K562 (cell line): ENCODE measurements around the gene SLC9B2. TPM values are rescaled to one million over a fixed set of nuclear protein-coding genes. Genes with fewer than 3 reads are reported as not detected.

Experiments used
- ATAC-seq: fragments of 200-7000 bp; cut with Tn5 transposase; 3 replicates; pipeline ENCODE4 v1.9.1; 2020; ENCODE audit warnings: moderate library complexity
- BruUV-seq: library from RNA; stranded (reverse); fragments of 400-500 nt; replicated peaks from 2 replicates; lab custom pipeline; 2021; lab: Mats Ljungman, UMichigan
- CTCF ChIA-PET: fragments of 300-600 bp; formaldehyde crosslinking; extraction: SDS; loops from one replicate; lab custom pipeline; 2021; ENCODE audit warnings: low intra/inter-chr PET ratio; lab: Yijun Ruan, JAX
- POLR2A ChIA-PET: fragments of 300-600, 350-650 bp; sonication (Branson Sonifier 250); formaldehyde crosslinking; extraction: SDS; loops from one replicate; lab custom pipeline; 2021; ENCODE audit warnings: antibody characterized with exemption, inconsistent platforms; lab: Yijun Ruan, JAX
- DNase-seq, 4 experiments: peaks; one replicate each; pipeline versions ENCODE4 v3.0.0 to v3.0.0-alpha.2; 2011 to 2018; ENCODE audit warnings: low spot score in 3 of 4, mixed read lengths in 3 of 4; ENCODE audit errors: extremely low read depth in 1 of 4
- FAIRE-seq: peaks from 2 replicates; lab custom pipeline; 2011; peaks lifted over from hg19 to GRCh38; lab: Jason Lieb, UNC
- H2AFZ ChIP-seq: 2 replicates; pipeline ENCODE4 v1.6.0; 2011; ENCODE audit warnings: low read depth, low read length, control low read depth, inconsistent platforms
- H3K27ac ChIP-seq: fragments of 200-600 bp; 3 replicates; pipeline ENCODE4 v1.8.0; 2011; ENCODE audit warnings: low read depth, mild to moderate bottlenecking, control low read depth, inconsistent platforms, low read length, moderate library complexity, mixed read lengths; ENCODE audit errors: extremely low read depth
- H3K27me3 ChIP-seq, 2 experiments: fragments of 300-600 bp in 1 of 2; 2 replicates in 1 of 2; 3 replicates in 1 of 2; pipeline versions ENCODE4 v1.6.0 to v1.8.0; 2011; ENCODE audit warnings: inconsistent platforms in 2 of 2, low read length in 2 of 2, mild to moderate bottlenecking in 1 of 2, mixed read lengths in 1 of 2, moderate library complexity in 1 of 2; ENCODE audit not compliant: control insufficient read depth in 2 of 2, insufficient read depth in 2 of 2
- H3K36me3 ChIP-seq: fragments of 300-600 bp; 3 replicates; pipeline ENCODE4 v1.8.0; 2011; ENCODE audit warnings: mild to moderate bottlenecking, low read length, inconsistent platforms; ENCODE audit not compliant: control insufficient read depth, insufficient read depth
- H3K4me1 ChIP-seq, 2 experiments: fragments of 200-600 bp in 1 of 2; replicated peaks in 1 of 2; 2 replicates in 1 of 2; 3 replicates in 1 of 2; pipeline versions ENCODE4 v1.5.1 to v1.8.0; 2011; ENCODE audit warnings: inconsistent platforms in 2 of 2, low read length in 2 of 2, mild to moderate bottlenecking in 1 of 2, mixed read lengths in 1 of 2, moderate library complexity in 1 of 2; ENCODE audit not compliant: control insufficient read depth in 2 of 2, insufficient read depth in 2 of 2
- H3K4me2 ChIP-seq: 2 replicates; pipeline ENCODE4 v1.6.1; 2011; ENCODE audit warnings: low read length, control low read depth, inconsistent platforms, mixed read lengths; ENCODE audit not compliant: insufficient read depth
- H3K4me3 ChIP-seq: fragments of 200-600 bp; sonication (generic), shearing (Covaris generic); 2 replicates; pipeline ENCODE4 v1.5.1; 2016; ENCODE audit warnings: control low read depth, inconsistent platforms
- H3K79me2 ChIP-seq: fragments of 200-600 bp; 3 replicates; pipeline ENCODE4 v1.8.0; 2011; ENCODE audit warnings: low read length, inconsistent platforms; ENCODE audit not compliant: control insufficient read depth, insufficient read depth
- H3K9ac ChIP-seq, 2 experiments: 2 replicates each; pipeline versions ENCODE4 v1.6.0 to v1.6.1; 2011; ENCODE audit warnings: low read depth in 2 of 2, low read length in 2 of 2, control low read depth in 1 of 2, inconsistent platforms in 1 of 2, mild to moderate bottlenecking in 1 of 2, mixed read lengths in 1 of 2; ENCODE audit not compliant: insufficient read depth in 1 of 2
- H3K9me1 ChIP-seq: one replicate; pipeline ENCODE4 v1.6.0; 2011; ENCODE audit warnings: inconsistent platforms, mild to moderate bottlenecking, low read length, moderate library complexity; ENCODE audit not compliant: control insufficient read depth, insufficient read depth
- H3K9me3 ChIP-seq: replicated peaks from 2 replicates; pipeline ENCODE4 v1.5.1; 2011; ENCODE audit warnings: low read depth, low read length, inconsistent platforms; ENCODE audit not compliant: control insufficient read depth, insufficient read depth
- H4K20me1 ChIP-seq: replicated peaks from 2 replicates; pipeline ENCODE4 v1.6.1; 2011; ENCODE audit warnings: low read length, inconsistent platforms, mixed read lengths; ENCODE audit not compliant: control insufficient read depth, insufficient read depth
- DNMT1 ChIP-seq: fragments of 450-650 bp; IDR thresholded peaks from 2 replicates; pipeline ENCODE4 v1.6.1; 2016; ENCODE audit warnings: antibody characterized with exemption, mild to moderate bottlenecking
- FOXJ2 ChIP-seq: fragments of 200-800 bp; sonication (Bioruptor generic); IDR thresholded peaks from 2 replicates; pipeline ENCODE4 v1.6.1; 2016; ENCODE audit warnings: missing genetic modification characterization, missing compliant biosample characterization
- RCOR1 ChIP-seq, 2 experiments: IDR thresholded peaks; 2 replicates each; pipeline ENCODE4 v1.6.1; 2012; ENCODE audit warnings: low read depth in 2 of 2, low read length in 2 of 2, borderline replicate concordance in 1 of 2, improper control_type of control experiment in 1 of 2
- RFX1 ChIP-seq: fragments of 450-650 bp; IDR thresholded peaks from 2 replicates; pipeline ENCODE4 v1.6.1; 2016; ENCODE audit warnings: mild to moderate bottlenecking, moderate library complexity
- ZNF589 ChIP-seq: fragments of 200-800 bp; sonication (Bioruptor generic); IDR thresholded peaks from 2 replicates; pipeline ENCODE4 v1.6.1; 2016; ENCODE audit warnings: low read depth, missing genetic modification characterization, missing compliant biosample characterization
- WGBS: fragments of 100-300 bp; shearing (Covaris generic); methylation state at CpG from one replicate; pipeline ENCODE4 v1.1.6; 2016; ENCODE audit warnings: low coverage, mixed read lengths; ENCODE audit not compliant: insufficient coverage; ENCODE audit errors: missing lambda C conversion rate; 5-methylcytosine and 5-hydroxymethylcytosine counted together
- in situ Hi-C: fragments of 300-500 bp; cut with MboI; formaldehyde crosslinking; loops from 4 replicates; pipeline ENCODE4 v1.15.0; 2018; ENCODE audit warnings: inconsistent platforms, mixed read lengths
- intact Hi-C: fragments of 100-400 bp; cut with micrococcal nuclease; formaldehyde crosslinking; loops from 2 replicates; pipeline ENCODE4 v1.14.2; 2022
- polyA plus RNA-seq, 8 experiments: library from polyadenylated mRNA; depleted of rRNA in 4 of 8; stranded (reverse) in 5 of 8; unstranded in 3 of 8; fragments of >200 nt; fragmentation: Nextera tagmentation in 2 of 8; fragmentation: Illumina TruSeq in 1 of 8; extraction: Ambion mirVana in 2 of 8; extraction: Trizol in 1 of 8; gene quantifications; 2 replicates each; pipeline versions ENCODE4 v1.2.1 to v1.2.3, GENCODE V29; 2011 to 2014; ENCODE audit warnings: inconsistent platforms in 1 of 8, missing spikeins in 1 of 8
- total RNA-seq, 7 experiments: library from RNA; depleted of rRNA in 6 of 7; stranded (reverse); fragments of >200 nt in 6 of 7; fragmentation: Illumina TruSeq in 2 of 7; extraction: Trizol in 2 of 7; gene quantifications; 2 replicates each; pipeline versions ENCODE4 v1.2.1 to v1.2.3, GENCODE V29; 2011 to 2021; ENCODE audit warnings: low replicate concordance in 1 of 7
- TF ChIP-seq, protein P1 (sequence below), 2 experiments: fragments of 450-650 bp in 1 of 2; sonication (generic) in 1 of 2; formaldehyde crosslinking; conservative IDR thresholded peaks; 2 replicates each; pipeline versions ENCODE4 v1.4.0 to v1.8.1; 2020 to 2022; ENCODE audit warnings: mild to moderate bottlenecking in 1 of 2, missing genetic modification reagents in 1 of 2

The SLC9B2 gene
- total and polyA plus RNA-seq, 9 of the 15 experiments (the other 6 are each of a cell fraction or from before 2014, with no cell fraction given) = 6.6 to 14.6 (median 11.4) TPM

DNA sequence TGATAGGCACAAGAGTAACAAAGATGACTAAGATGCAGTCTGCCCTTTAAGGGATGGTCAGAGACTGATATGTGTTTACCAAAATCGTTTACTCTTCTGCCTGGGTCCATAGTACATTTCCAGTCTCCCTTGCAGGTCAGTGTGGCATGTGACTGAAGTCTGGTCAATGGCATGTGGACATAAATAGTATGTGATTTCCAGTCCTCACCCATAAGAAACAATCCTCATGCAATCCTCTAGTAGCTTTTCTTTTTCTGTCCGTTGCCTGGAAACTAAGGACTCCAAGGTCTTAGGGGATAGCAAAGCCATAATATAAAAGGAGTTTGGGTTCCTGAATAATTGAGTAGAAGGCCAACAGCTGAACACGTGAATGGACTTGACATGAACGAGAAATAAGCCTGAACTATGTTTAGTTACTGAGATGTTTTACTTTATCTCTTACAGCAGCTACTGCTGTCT, 1.1 kb downstream of the SLC9B2 start:
- POLR2A ChIA-PET = interaction anchor here (1.7 kb wide), 1 partner anchor 9 kb away, joined by 6 read pairs; no protein-coding TSS in a partner anchor
- Histone ChIP-seq H3K9ac (peak overlapping the region in 1 of 2 experiments; percentile 79; a peak in 2 of 4 replicates), H3K79me2 (peaks cover 21% of the 10 kb centered on the region; the same call in 2 of the 3 replicates), H3K27ac (peak overlapping the region; percentile 80; the same call in 1 of the 3 replicates), H3K4me2 (peak overlapping the region; percentile 79), H3K9me1 (no peaks in the 10 kb centered on the region), H3K4me3 (peak overlapping the region; percentile 54), H2AFZ (peak overlapping the region; percentile 89), H4K20me1 (no peaks in the 10 kb centered on the region), H3K4me1 (peaks cover 10 to 13% of the 10 kb centered on the region in 2 experiments; a peak in 4 of 5 replicates), H3K9me3 (no peaks in the 10 kb centered on the region), H3K36me3 (no peaks in the 10 kb centered on the region), H3K27me3 (no peaks in the 10 kb centered on the region)
- CTCF ChIA-PET = no interaction called here
- DNase-seq = peak in 2 of 4 experiments; percentile 9 to 21
- intact Hi-C loops (loop anchor here (5.0 kb wide), 1 partner anchor 248 kb away; the partner anchor contains the start of gene UBE2D3), in situ Hi-C loops (no loop called here)
- 5% methylated on average over 4 of the region's 4 CpGs for WGBS
- BruUV-seq = TSS peak; percentile 60
- ATAC-seq = no peak
- no peak for TF ChIP-seq RCOR1 (IDR thresholded peaks at IDR 0.05; ENCODE audit: borderline replicate concordance in 1 of 2, low read depth in 2 of 2, low read length in 2 of 2)
- TF ChIP-seq RFX1 = peak; percentile 46; the same call in 1 of the 2 replicates
- no peak for TF ChIP-seq ZNF589 (CRISPR knock-in tag)
- TF ChIP-seq, protein P1, sequence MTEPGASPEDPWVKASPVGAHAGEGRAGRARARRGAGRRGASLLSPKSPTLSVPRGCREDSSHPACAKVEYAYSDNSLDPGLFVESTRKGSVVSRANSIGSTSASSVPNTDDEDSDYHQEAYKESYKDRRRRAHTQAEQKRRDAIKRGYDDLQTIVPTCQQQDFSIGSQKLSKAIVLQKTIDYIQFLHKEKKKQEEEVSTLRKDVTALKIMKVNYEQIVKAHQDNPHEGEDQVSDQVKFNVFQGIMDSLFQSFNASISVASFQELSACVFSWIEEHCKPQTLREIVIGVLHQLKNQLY (CRISPR knock-in tag; conservative IDR thresholded peaks at IDR 0.05) = no peak
- no peak for TF ChIP-seq DNMT1
- TF ChIP-seq FOXJ2 (tag) = no peak
- FAIRE-seq = no peak
